HepG2 (cell line): ENCODE measurements around the gene EPHX1. TPM values are rescaled to one million over a fixed set of nuclear protein-coding genes. Genes with fewer than 3 reads are reported as not detected.

ENCODE experiments used
- CBX2 ChIP-seq, 2 experiments: fragments of 200-600 bp in 1 of 2; sonication (generic); formaldehyde crosslinking in 1 of 2; IDR thresholded peaks; 2 replicates each; pipeline versions ENCODE4 v1.7.0 to v1.8.1; 2018 to 2022; ENCODE audit warnings: low read depth in 2 of 2, low read length in 1 of 2, mild to moderate bottlenecking in 1 of 2, missing genetic modification reagents in 1 of 2
- CCAR2 ChIP-seq: fragments of 200-400 bp; formaldehyde crosslinking; optimal IDR thresholded peaks from 2 replicates; pipeline ENCODE3; 2018; ENCODE audit warnings: low read depth, mild to moderate bottlenecking, low read length, moderate library complexity
- FIP1L1 ChIP-seq: fragments of 200-400 bp; formaldehyde crosslinking; IDR thresholded peaks from 2 replicates; pipeline ENCODE4 v1.6.1; 2018; ENCODE audit warnings: low read depth, mild to moderate bottlenecking, low read length, moderate library complexity, borderline replicate concordance; ENCODE audit not compliant: insufficient read depth
- FOSL1 ChIP-seq: sonication (generic); formaldehyde crosslinking; IDR thresholded peaks from 2 replicates; pipeline ENCODE4 v1.9.0; 2021; ENCODE audit warnings: missing genetic modification reagents, borderline replicate concordance
- GATA4 ChIP-seq: sonication (generic); IDR thresholded peaks from 2 replicates; pipeline ENCODE4 v1.6.1; 2016; ENCODE audit warnings: antibody characterized with exemption, low read depth, borderline replicate concordance
- NRL ChIP-seq: sonication (generic); formaldehyde crosslinking; IDR thresholded peaks from 2 replicates; pipeline ENCODE4 v1.5.0; 2020; ENCODE audit warnings: missing genetic modification reagents, mild to moderate bottlenecking, moderate library complexity, borderline replicate concordance
- REPIN1 ChIP-seq: sonication (generic); formaldehyde crosslinking; IDR thresholded peaks from 2 replicates; pipeline ENCODE4 v1.8.0; 2022; ENCODE audit warnings: missing genetic modification reagents, low read depth, mild to moderate bottlenecking, borderline replicate concordance
- REST ChIP-seq, 2 experiments: IDR thresholded peaks; 2 replicates each; pipeline ENCODE4 v1.6.1; 2011 to 2012; ENCODE audit warnings: low read length in 2 of 2, borderline replicate concordance in 1 of 2, low read depth in 1 of 2, mild to moderate bottlenecking in 1 of 2, moderate library complexity in 1 of 2
- RORA ChIP-seq: sonication (generic); formaldehyde crosslinking; IDR thresholded peaks from 2 replicates; pipeline ENCODE4 v1.5.0; 2020; ENCODE audit warnings: mild to moderate bottlenecking, missing genetic modification reagents, moderate library complexity
- SRY ChIP-seq: sonication (generic); formaldehyde crosslinking; IDR thresholded peaks from 2 replicates; pipeline ENCODE4 v1.8.0; 2022; ENCODE audit warnings: mild to moderate bottlenecking, missing genetic modification reagents
- ZBTB3 ChIP-seq: sonication (generic); formaldehyde crosslinking; IDR thresholded peaks from 2 replicates; pipeline ENCODE4 v1.4.0; 2020; ENCODE audit warnings: low read depth, mild to moderate bottlenecking, moderate library complexity, missing genetic modification reagents, borderline replicate concordance
- ZMYM2 ChIP-seq: sonication (generic); formaldehyde crosslinking; IDR thresholded peaks from 2 replicates; pipeline ENCODE4 v1.8.0; 2022; ENCODE audit warnings: mild to moderate bottlenecking, missing genetic modification reagents
- ZNF292 ChIP-seq: sonication (generic); formaldehyde crosslinking; IDR thresholded peaks from 2 replicates; pipeline ENCODE4 v1.8.1; 2022; ENCODE audit warnings: mild to moderate bottlenecking, low read depth, missing genetic modification reagents, borderline replicate concordance
- ZNF34 ChIP-seq: sonication (generic); formaldehyde crosslinking; IDR thresholded peaks from 2 replicates; pipeline ENCODE4 v1.4.0; 2020; ENCODE audit warnings: mild to moderate bottlenecking, missing genetic modification reagents, borderline replicate concordance
- ZNF432 ChIP-seq: sonication (generic); formaldehyde crosslinking; IDR thresholded peaks from 2 replicates; pipeline ENCODE4 v1.5.0; 2020; ENCODE audit warnings: missing genetic modification reagents, mild to moderate bottlenecking, borderline replicate concordance
- ZNF766 ChIP-seq: sonication (generic); formaldehyde crosslinking; IDR thresholded peaks from 2 replicates; pipeline ENCODE4 v1.5.0; 2020; ENCODE audit warnings: missing genetic modification reagents, borderline replicate concordance
- polyA plus RNA-seq, 8 experiments: library from polyadenylated mRNA; depleted of rRNA in 3 of 8; stranded (reverse) in 7 of 8; unstranded in 1 of 8; fragments of >200 nt; fragmentation: Illumina TruSeq in 4 of 8; extraction: Trizol in 4 of 8; gene quantifications; 2 replicates each; pipeline versions ENCODE4 v1.2.1 to v1.2.3, GENCODE V29; 2011 to 2016; ENCODE audit warnings: low read depth in 4 of 8, missing spikeins in 1 of 8, mixed read lengths in 1 of 8; ENCODE audit not compliant: insufficient read depth in 1 of 8
- total RNA-seq, 5 experiments: library from RNA; depleted of rRNA; stranded (reverse); fragments of >200 nt; fragmentation: Illumina TruSeq; extraction: Trizol; gene quantifications; 2 replicates each; pipeline ENCODE4 v1.2.3, GENCODE V29; 2016; ENCODE audit warnings: low read depth in 1 of 5
- TF ChIP-seq, protein P1 (sequence below): sonication (generic); formaldehyde crosslinking; IDR thresholded peaks from 2 replicates; pipeline ENCODE4 v1.5.1; 2020; ENCODE audit warnings: mild to moderate bottlenecking, missing genetic modification reagents
- TF ChIP-seq, protein P2 (sequence below): sonication (generic); formaldehyde crosslinking; IDR thresholded peaks from 2 replicates; pipeline ENCODE4 v1.4.0; 2020; ENCODE audit warnings: mild to moderate bottlenecking, missing genetic modification reagents

Gene EPHX1
- total and polyA plus RNA-seq, 2 of the 13 experiments (the other 11 are each of a cell fraction or from before 2014, with no cell fraction given) = 27.7 to 36.5 TPM

GRCh38 chr1:225813214-225813964, 3.5 kb downstream of the EPHX1 start (continued):
- TF ChIP-seq, protein P1, sequence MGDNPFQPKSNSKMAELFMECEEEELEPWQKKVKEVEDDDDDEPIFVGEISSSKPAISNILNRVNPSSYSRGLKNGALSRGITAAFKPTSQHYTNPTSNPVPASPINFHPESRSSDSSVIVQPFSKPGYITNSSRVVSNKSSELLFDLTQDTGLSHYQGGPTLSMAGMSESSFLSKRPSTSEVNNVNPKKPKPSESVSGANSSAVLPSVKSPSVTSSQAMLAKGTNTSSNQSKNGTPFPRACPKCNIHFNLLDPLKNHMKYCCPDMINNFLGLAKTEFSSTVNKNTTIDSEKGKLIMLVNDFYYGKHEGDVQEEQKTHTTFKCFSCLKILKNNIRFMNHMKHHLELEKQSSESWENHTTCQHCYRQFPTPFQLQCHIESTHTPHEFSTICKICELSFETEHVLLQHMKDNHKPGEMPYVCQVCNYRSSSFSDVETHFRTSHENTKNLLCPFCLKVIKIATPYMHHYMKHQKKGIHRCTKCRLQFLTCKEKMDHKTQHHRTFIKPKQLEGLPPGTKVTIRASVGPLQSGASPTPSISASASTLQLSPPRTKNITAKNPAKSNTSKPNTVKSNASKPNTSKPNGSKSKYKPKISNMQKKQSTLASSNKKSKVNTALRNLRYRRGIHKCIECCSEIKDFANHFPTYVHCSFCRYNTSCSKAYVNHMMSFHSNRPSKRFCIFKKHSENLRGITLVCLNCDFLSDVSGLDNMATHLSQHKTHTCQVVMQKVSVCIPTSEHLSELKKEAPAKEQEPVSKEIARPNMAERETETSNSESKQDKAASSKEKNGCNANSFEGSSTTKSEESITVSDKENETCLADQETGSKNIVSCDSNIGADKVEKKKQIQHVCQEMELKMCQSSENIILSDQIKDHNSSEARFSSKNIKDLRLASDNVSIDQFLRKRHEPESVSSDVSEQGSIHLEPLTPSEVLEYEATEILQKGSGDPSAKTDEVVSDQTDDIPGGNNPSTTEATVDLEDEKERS (CRISPR knock-in tag) = peak; percentile 91; the same call in 1 of the 2 replicates
- TF ChIP-seq REPIN1 (CRISPR knock-in tag) (peak; percentile 95), ZMYM2 (CRISPR knock-in tag) (peak; percentile 90), ZNF766 (CRISPR knock-in tag) (peak; percentile 82), REST (IDR thresholded peaks at IDR 0.05; ENCODE audit: borderline replicate concordance in 1 of 2, low read depth in 1 of 2, low read length in 2 of 2) (peak in 1 of 2 experiments; percentile 78; a peak in 1 of 4 replicates), CCAR2 (peak; percentile 21), RORA (CRISPR knock-in tag) (no peak), ZNF432 (CRISPR knock-in tag) (no peak), SRY (no peak), NRL (CRISPR knock-in tag) (no peak), ZNF292 (CRISPR knock-in tag) (peak; percentile 92; the same call in 1 of the 2 replicates), GATA4 (peak; percentile 72; the same call in 1 of the 2 replicates), CBX2 (IDR thresholded peaks at IDR 0.05; ENCODE audit: low read depth, low read length) (no peak), CBX2 (CRISPR knock-in tag; IDR thresholded peaks at IDR 0.05; ENCODE audit: low read depth) (0 out of 2 replicates have a peak, but pooled peaks have one; percentile 15), FIP1L1 (no peak), FOSL1 (CRISPR knock-in tag) (no peak; the same call in 1 of the 2 replicates), ZBTB3 (peak; percentile 82; the same call in 1 of the 2 replicates), ZNF34 (CRISPR knock-in tag) (peak; percentile 58; the same call in 1 of the 2 replicates)
- TF ChIP-seq, protein P2, sequence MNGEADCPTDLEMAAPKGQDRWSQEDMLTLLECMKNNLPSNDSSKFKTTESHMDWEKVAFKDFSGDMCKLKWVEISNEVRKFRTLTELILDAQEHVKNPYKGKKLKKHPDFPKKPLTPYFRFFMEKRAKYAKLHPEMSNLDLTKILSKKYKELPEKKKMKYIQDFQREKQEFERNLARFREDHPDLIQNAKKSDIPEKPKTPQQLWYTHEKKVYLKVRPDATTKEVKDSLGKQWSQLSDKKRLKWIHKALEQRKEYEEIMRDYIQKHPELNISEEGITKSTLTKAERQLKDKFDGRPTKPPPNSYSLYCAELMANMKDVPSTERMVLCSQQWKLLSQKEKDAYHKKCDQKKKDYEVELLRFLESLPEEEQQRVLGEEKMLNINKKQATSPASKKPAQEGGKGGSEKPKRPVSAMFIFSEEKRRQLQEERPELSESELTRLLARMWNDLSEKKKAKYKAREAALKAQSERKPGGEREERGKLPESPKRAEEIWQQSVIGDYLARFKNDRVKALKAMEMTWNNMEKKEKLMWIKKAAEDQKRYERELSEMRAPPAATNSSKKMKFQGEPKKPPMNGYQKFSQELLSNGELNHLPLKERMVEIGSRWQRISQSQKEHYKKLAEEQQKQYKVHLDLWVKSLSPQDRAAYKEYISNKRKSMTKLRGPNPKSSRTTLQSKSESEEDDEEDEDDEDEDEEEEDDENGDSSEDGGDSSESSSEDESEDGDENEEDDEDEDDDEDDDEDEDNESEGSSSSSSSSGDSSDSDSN (CRISPR knock-in tag) = peak; percentile 54; the same call in 1 of the 2 replicates
